LNCaP clone FGC (cell line): ENCODE data around the gene ZNF500.

Experiments used
- DNase-seq: peaks from one replicate; pipeline ENCODE4 v3.0.0-alpha.2; 2011; ENCODE audit warnings: low read depth
- H3K4me3 ChIP-seq: 2 replicates; pipeline ENCODE4 v1.5.1; 2011; ENCODE audit warnings: mild to moderate bottlenecking, low read depth, low read length, control low read depth
- CTCF ChIP-seq: IDR thresholded peaks from 2 replicates; pipeline ENCODE4 v1.5.1; 2012; ENCODE audit warnings: mild to moderate bottlenecking; ENCODE audit not compliant: control insufficient read depth, insufficient read depth; ENCODE audit errors: extremely low read depth

The ZNF500 gene

GRCh38 chr16:4806280-4806679 is 39.3 kb upstream of the ZNF500 start:
- no peak overlapping the region for H3K4me3 ChIP-seq
- DNase-seq = no peak
- no peak for TF ChIP-seq CTCF

GRCh38 chr16:4805231-4805630 is 38.3 kb upstream of the ZNF500 start:
- DNase-seq = no peak
- H3K4me3 ChIP-seq = no peak overlapping the region
- TF ChIP-seq CTCF = no peak

GRCh38 chr16:4803898-4804762 is 37.2 kb upstream of the ZNF500 start:
- no peak overlapping the region for H3K4me3 ChIP-seq
- no peak for TF ChIP-seq CTCF
- DNase-seq = no peak

GRCh38 chr16:4803401-4803844 is 36.5 kb upstream of the ZNF500 start:
- DNase-seq = no peak
- peak overlapping the region; percentile 52 for H3K4me3 ChIP-seq
- TF ChIP-seq CTCF = no peak

GRCh38 chr16:4802659-4803287 is 35.8 kb upstream of the ZNF500 start:
- peak overlapping the region; percentile 52 for H3K4me3 ChIP-seq
- DNase-seq = peak; percentile 59
- TF ChIP-seq CTCF = no peak

- no peak for TF ChIP-seq CTCF
- DNase-seq = peak; percentile 83
Observed at GRCh38 chr16:4801962-4802658, 35.1 kb upstream of the ZNF500 start, which contains the start of gene ROGDI. Gene ROGDI, minus strand, starts transcription at chr16:4802633. Its CDS starts 62 bp downstream, at chr16:4802571.

More at GRCh38 chr16:4801962-4802658, 35.1 kb upstream of the ZNF500 start, which contains the start of gene ROGDI:
- H3K4me3 ChIP-seq = peak within 1 kb of the TSS; percentile 52
